ENCODE results near the gene IGF2BP2.

Gene IGF2BP2

DNA sequence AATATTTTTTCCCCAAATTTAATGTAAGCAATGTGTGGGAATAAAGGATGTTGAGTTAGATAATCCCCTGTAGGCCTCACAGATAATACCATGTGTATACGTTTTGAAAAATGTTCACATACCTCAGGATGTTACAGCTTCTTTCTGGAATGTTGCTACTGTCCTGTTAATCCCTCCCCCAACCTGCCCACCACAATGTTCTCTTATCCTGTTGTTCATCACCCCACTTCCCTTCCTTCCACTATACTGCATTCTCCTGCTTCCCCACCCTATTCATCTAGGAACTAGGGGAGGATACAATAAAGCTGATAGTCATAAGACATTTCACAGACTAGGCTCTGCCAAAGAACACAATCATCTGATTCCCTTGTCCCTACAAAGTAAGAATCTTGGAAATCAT, 92.1 kb downstream of the IGF2BP2 start:
- Histone ChIP-seq H4K20me1 (ENCODE audit: insufficient read depth, low read length) (no peaks in the 10 kb centered on the region), H3K36me3 (replicated peaks; ENCODE audit: low read depth, low read length) (no peaks in the 10 kb centered on the region), H3K4me1 (ENCODE audit: low read length) (peaks cover 5% of the 10 kb centered on the region), H3K27ac (ENCODE audit: low read length) (no peak overlapping the region), H3K9me3 (ENCODE audit: insufficient read depth, low read length) (no peaks in the 10 kb centered on the region), H3K79me2 (ENCODE audit: low read length) (no peaks in the 10 kb centered on the region), H3K4me2 (ENCODE audit: low read length) (no peak overlapping the region), H3K27me3 (ENCODE audit: low read depth, low read length) (peaks cover 9% of the 10 kb centered on the region; the same call in 1 of the 2 replicates), H3K4me3 (ENCODE audit: low read length) (no peak overlapping the region), H2AFZ (ENCODE audit: low read depth, low read length) (no peak overlapping the region), H3K9ac (ENCODE audit: low read length) (no peak overlapping the region)
- TF ChIP-seq CTCF (IDR thresholded peaks at IDR 0.05; ENCODE audit: low read depth, low read length), result no peak
- no peak for TF ChIP-seq EZH2phosphoT487 (IDR thresholded peaks at IDR 0.05; ENCODE audit: low read depth)

DNA sequence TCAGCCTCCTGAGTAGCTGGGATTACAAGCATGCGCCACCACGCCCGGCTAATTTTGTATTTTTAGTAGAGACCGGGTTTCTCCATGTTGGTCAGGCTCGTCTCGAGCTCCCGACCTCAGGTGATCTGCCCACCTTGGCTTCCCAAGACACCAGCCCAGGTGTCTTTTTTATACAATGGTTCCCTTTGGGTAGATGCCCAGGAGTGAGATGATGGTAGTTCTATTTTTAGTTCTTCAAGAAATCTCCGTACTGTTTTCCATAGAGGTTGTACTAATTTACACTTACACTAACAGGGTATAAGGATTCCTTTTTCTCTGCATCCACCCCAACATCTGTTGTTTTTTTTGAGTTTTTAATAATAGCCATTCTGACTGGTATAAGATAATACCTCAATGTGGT, 94.3 kb downstream of the IGF2BP2 start:
- no peak overlapping the region for H2AFZ ChIP-seq (ENCODE audit: low read depth, low read length)
- no peaks in the 10 kb centered on the region for H3K36me3 ChIP-seq (replicated peaks; ENCODE audit: low read depth, low read length)
- H3K4me1 ChIP-seq (ENCODE audit: low read length), result peaks cover 5% of the 10 kb centered on the region
- no peak overlapping the region for H3K4me2 ChIP-seq (ENCODE audit: low read length)
- H3K4me3 ChIP-seq (ENCODE audit: low read length), result no peak overlapping the region
- H3K9ac ChIP-seq (ENCODE audit: low read length), result no peak overlapping the region
- H3K9me3 ChIP-seq (ENCODE audit: insufficient read depth, low read length), result no peaks in the 10 kb centered on the region
- no peak overlapping the region for H3K27ac ChIP-seq (ENCODE audit: low read length)
- H4K20me1 ChIP-seq (ENCODE audit: insufficient read depth, low read length), result no peaks in the 10 kb centered on the region
- TF ChIP-seq CTCF (IDR thresholded peaks at IDR 0.05; ENCODE audit: low read depth, low read length), result no peak
- TF ChIP-seq EZH2phosphoT487 (IDR thresholded peaks at IDR 0.05; ENCODE audit: low read depth), result no peak
- peaks cover 7% of the 10 kb centered on the region; the same call in 1 of the 2 replicates for H3K27me3 ChIP-seq (ENCODE audit: low read depth, low read length)
- H3K79me2 ChIP-seq (ENCODE audit: low read length), result no peaks in the 10 kb centered on the region

GRCh38 chr3:185729337-185730055, 95.3 kb downstream of the IGF2BP2 start:
- Histone ChIP-seq H3K27ac (ENCODE audit: low read length) (no peak overlapping the region), H3K4me1 (ENCODE audit: low read length) (peaks cover 5% of the 10 kb centered on the region), H2AFZ (ENCODE audit: low read depth, low read length) (no peak overlapping the region), H4K20me1 (ENCODE audit: insufficient read depth, low read length) (no peaks in the 10 kb centered on the region), H3K36me3 (replicated peaks; ENCODE audit: low read depth, low read length) (no peaks in the 10 kb centered on the region), H3K4me2 (ENCODE audit: low read length) (no peak overlapping the region), H3K79me2 (ENCODE audit: low read length) (no peaks in the 10 kb centered on the region), H3K9me3 (ENCODE audit: insufficient read depth, low read length) (no peaks in the 10 kb centered on the region), H3K9ac (ENCODE audit: low read length) (no peak overlapping the region), H3K27me3 (ENCODE audit: low read depth, low read length) (peaks cover 7% of the 10 kb centered on the region; the same call in 1 of the 2 replicates), H3K4me3 (ENCODE audit: low read length) (no peak overlapping the region)
- TF ChIP-seq EZH2phosphoT487 (IDR thresholded peaks at IDR 0.05; ENCODE audit: low read depth) (no peak), CTCF (IDR thresholded peaks at IDR 0.05; ENCODE audit: low read depth, low read length) (no peak)

DNA sequence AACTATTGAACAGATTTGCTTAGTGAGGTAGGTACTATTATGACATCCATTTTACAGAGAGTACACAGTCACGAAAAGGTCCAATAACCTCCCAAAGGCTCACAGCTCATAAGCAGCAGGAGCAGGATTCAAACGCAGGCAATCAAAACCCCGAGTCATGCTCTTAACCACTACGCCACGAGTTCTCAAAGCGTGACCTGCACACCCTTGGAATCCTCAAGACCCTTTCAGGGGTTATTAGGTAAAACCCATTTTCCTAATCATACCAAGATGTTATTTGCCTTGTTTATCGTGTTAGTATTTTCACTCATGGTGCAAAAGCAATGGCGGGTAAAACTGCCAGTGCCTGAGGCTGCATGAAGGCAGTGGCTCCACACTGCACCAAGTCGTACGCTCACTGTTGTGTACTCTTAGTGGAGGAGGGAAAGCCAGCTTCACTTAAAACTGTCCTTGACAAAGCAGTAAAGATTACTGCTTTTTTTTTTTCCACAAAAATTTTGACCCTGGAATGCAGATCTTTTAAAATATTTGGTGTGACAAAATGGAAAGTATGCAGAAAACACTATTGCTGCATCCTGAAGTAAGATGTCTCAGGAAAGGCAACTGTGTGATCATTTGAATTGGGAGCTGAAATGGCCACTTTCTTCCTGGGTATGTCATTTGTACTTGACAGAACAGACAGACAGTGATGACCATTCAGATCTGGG, 96.1 kb downstream of the IGF2BP2 start:
- H2AFZ ChIP-seq (ENCODE audit: low read depth, low read length), result no peak overlapping the region
- H3K36me3 ChIP-seq (replicated peaks; ENCODE audit: low read depth, low read length), result no peaks in the 10 kb centered on the region
- no peaks in the 10 kb centered on the region for H4K20me1 ChIP-seq (ENCODE audit: insufficient read depth, low read length)
- H3K4me3 ChIP-seq (ENCODE audit: low read length), result no peak overlapping the region
- H3K9me3 ChIP-seq (ENCODE audit: insufficient read depth, low read length), result no peaks in the 10 kb centered on the region
- H3K4me1 ChIP-seq (ENCODE audit: low read length), result peaks cover 5% of the 10 kb centered on the region
- H3K4me2 ChIP-seq (ENCODE audit: low read length), result no peak overlapping the region
- H3K9ac ChIP-seq (ENCODE audit: low read length), result no peak overlapping the region
- no peaks in the 10 kb centered on the region for H3K79me2 ChIP-seq (ENCODE audit: low read length)
- no peak for TF ChIP-seq EZH2phosphoT487 (IDR thresholded peaks at IDR 0.05; ENCODE audit: low read depth)
- no peak for TF ChIP-seq CTCF (IDR thresholded peaks at IDR 0.05; ENCODE audit: low read depth, low read length)
- H3K27me3 ChIP-seq (ENCODE audit: low read depth, low read length), result peaks cover 3% of the 10 kb centered on the region; the same call in 1 of the 2 replicates
- no peak overlapping the region for H3K27ac ChIP-seq (ENCODE audit: low read length)

All from OCI-LY3 (cell line).